GM12875 (cell line): Measurements from ENCODE around the gene CAMK2D.
A peak's percentile ranks its signal among the peaks of the same experiment; 100 is the strongest.

Experiments
- H3K4me3 ChIP-seq: one replicate; pipeline ENCODE4 v1.5.1; 2011; ENCODE audit warnings: low read depth, low read length, control low read depth
- TF ChIP-seq, protein P1 (sequence below): IDR thresholded peaks from 2 replicates; pipeline ENCODE4 v1.5.1; 2011; ENCODE audit warnings: low read depth, mild to moderate bottlenecking, control low read depth, inconsistent platforms, low read length, moderate library complexity, borderline replicate concordance; ENCODE audit not compliant: insufficient read depth

The CAMK2D gene

DNA sequence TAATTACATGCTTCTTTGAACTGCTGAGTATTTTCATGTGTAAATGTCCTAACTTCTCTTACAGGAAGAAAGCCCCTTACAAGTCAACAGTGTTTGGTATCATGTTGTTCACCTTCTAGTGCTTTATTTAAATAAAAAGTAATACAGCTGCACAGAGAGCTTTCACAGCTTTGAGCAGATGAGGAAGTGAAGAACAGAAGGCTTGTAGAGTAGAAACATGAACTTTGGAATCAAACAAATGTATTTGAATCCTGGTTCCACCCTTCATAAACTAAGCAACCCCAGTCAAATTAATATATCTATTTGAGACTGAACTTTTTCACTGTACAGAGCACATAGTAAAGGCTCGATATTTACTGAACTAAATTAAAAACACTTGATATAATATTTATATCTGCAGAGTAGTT is 120.5 kb downstream of the CAMK2D start:
- H3K4me3 ChIP-seq = no peak overlapping the region
- TF ChIP-seq, protein P1, sequence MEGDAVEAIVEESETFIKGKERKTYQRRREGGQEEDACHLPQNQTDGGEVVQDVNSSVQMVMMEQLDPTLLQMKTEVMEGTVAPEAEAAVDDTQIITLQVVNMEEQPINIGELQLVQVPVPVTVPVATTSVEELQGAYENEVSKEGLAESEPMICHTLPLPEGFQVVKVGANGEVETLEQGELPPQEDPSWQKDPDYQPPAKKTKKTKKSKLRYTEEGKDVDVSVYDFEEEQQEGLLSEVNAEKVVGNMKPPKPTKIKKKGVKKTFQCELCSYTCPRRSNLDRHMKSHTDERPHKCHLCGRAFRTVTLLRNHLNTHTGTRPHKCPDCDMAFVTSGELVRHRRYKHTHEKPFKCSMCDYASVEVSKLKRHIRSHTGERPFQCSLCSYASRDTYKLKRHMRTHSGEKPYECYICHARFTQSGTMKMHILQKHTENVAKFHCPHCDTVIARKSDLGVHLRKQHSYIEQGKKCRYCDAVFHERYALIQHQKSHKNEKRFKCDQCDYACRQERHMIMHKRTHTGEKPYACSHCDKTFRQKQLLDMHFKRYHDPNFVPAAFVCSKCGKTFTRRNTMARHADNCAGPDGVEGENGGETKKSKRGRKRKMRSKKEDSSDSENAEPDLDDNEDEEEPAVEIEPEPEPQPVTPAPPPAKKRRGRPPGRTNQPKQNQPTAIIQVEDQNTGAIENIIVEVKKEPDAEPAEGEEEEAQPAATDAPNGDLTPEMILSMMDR = no peak

DNA sequence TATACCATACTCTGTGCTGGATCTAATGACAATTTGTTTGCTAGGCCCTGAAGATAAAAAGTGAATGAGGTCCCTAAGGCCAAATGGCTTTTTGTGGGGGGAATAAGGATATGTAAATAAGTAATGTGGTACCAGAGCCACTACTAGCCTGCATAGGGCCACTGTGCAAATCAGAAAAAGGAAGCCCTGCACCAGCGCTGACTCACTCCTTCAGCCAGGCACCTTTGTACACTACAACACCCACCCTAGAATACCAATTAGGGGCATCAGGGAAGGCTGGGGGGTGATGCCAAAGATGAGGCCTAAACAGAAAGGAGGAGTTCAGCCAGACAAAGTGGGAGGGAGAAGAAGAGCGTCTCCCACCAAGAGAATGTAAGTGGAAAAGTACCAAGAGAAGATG is 122.2 kb downstream of the CAMK2D start:
- TF ChIP-seq, protein P1 = no peak
- H3K4me3 ChIP-seq = no peak overlapping the region

DNA sequence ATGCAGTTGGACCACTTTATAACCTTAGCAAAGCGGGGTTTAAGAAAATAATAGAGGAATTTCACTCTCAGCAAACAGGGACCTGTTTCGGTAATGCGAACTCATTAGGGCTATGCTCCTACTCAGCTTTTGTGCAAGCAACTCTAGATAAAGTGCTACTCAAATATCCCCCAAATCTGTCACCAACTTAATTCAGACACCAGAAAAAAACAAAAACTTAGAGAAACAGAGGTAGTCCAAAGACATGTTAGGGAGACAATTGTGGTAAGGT is 123.0 kb downstream of the CAMK2D start:
- TF ChIP-seq, protein P1 = no peak
- no peak overlapping the region for H3K4me3 ChIP-seq

DNA sequence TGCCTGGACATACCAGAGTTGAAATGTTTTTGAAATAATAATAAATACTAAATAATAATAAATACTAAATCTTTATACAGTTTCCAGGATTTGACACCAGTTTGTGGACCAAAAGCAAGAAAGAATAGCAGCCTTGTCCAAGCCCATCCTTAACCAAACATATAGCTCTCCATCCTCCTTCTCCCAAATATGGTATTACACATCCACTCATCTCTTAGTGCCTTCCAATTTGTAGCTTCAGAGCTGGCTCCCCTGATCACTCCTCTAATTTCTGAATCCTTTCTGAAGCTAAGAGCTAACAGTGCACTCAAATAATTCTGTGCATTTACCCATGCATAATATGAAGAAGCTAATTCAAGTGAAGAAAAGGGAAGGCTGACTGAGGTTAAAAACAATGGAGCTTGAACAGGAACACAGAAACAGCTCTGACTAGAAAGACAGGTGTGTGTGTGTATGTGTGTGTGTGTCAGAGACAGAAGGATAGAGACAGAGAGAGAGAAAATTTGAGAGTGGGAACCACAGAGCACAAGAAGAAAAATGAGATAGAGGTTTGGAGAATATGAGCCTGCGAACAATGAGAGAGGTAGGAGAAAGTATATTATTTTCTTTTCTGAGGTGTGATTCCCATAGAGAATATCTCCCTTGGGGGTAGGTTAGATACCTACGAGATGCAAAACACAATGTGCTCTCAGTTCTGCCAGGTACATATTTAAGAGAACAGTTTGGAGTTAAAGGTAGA is 123.5 kb downstream of the CAMK2D start:
- no peak overlapping the region for H3K4me3 ChIP-seq
- TF ChIP-seq, protein P1 = no peak

DNA sequence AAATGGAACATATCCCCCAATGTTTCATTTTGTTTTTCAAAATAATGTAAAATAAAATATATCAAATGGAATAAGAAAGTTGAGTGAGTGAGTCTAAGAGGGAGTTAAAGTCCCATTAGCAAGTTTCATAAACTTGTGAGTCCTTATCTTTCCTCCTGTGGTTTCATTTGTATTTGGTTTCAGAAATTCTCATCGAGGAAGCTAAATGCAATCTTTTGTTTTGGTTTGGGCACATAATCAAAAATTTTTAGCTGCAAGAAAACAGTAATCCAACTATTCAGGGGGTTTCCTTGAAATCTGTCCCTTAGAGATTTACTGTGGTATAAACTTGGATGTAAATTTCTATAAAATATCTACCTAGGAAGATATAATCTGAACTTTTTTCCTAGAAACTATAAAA is 124.2 kb downstream of the CAMK2D start:
- TF ChIP-seq, protein P1 = no peak
- H3K4me3 ChIP-seq = no peak overlapping the region

DNA sequence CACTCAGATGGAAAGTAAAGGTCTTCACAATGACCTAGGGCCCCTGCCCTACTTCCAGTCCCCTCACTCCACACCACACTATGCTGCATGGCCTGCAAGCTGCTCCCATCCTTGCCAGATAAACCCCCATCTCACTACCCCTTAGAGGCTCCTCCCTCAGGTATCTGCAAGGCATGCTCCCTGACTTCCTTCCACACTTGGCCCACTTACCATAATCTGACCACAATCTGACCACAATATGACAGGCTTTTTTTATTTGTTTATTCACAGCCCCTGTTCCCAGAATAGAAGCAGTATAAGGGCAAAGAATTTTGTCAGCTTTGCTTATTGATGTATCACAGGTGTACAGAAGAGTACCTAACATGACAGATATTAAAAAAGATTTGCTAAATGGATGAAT is 124.7 kb downstream of the CAMK2D start:
- TF ChIP-seq, protein P1 = no peak
- no peak overlapping the region for H3K4me3 ChIP-seq

DNA sequence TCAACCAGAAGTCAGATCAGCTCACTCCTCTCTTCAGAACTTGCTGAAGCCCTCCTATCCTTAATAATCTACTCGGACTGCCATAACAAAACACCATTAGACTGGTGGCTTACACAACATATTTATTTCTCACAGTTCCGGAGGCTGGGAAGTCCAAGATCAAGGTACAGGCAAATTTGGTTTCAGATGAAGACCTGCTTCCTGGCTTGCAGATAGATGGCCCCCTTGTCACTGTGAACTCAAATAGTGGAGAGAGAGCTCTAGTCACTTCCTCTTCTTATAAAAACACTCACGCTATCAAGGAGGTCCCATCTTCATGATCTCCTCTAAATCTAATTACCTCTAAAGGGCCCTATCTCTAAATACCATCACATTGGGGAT is 125.1 kb downstream of the CAMK2D start:
- H3K4me3 ChIP-seq = no peak overlapping the region
- TF ChIP-seq, protein P1 = peak; percentile 21; the same call in 1 of the 2 replicates
